H1 (cell line): ENCODE data around the gene WDFY3. TPM values are rescaled to one million over a fixed set of nuclear protein-coding genes. Genes with fewer than 3 reads are reported as not detected.
"Not testable (repeated sequence)": the region's sequence is repeated elsewhere in the genome, so short reads cannot be mapped to it uniquely, and the experiment has no call there.

ENCODE experiments used
- CTCF ChIA-PET: fragments of 300-600 bp; sonication (Branson Sonifier 250); formaldehyde crosslinking; loops from one replicate; lab custom pipeline; 2021; ENCODE audit not compliant: partially characterized antibody; lab: Charles Lee
- POLR2A ChIA-PET: fragments of 300-600 bp; sonication (Branson Sonifier 250); formaldehyde crosslinking; loops from one replicate; lab custom pipeline; 2021; ENCODE audit warnings: inconsistent platforms; ENCODE audit not compliant: partially characterized antibody; lab: Charles Lee
- DNase-seq, 2 experiments: peaks; one replicate each; pipeline versions ENCODE4 v3.0.0 to v3.0.0-alpha.2; 2010 to 2022; ENCODE audit warnings: low spot score in 2 of 2, low read depth in 1 of 2, mixed read lengths in 1 of 2
- FAIRE-seq: peaks from 2 replicates; lab custom pipeline; 2011; peaks lifted over from hg19 to GRCh38; lab: Jason Lieb, UNC
- H2AFZ ChIP-seq: 2 replicates; pipeline ENCODE4 v1.8.1; 2012; ENCODE audit warnings: low read length, inconsistent platforms
- H2AK5ac ChIP-seq: 2 replicates; pipeline ENCODE4 v1.6.1; 2013; ENCODE audit warnings: low read depth, low read length
- H2BK120ac ChIP-seq: replicated peaks from 2 replicates; pipeline ENCODE3; 2013; ENCODE audit warnings: low read depth, low read length, inconsistent platforms
- H2BK12ac ChIP-seq: 2 replicates; pipeline ENCODE4 v1.6.1; 2013; ENCODE audit warnings: low read depth, low read length
- H2BK15ac ChIP-seq: 2 replicates; pipeline ENCODE4 v1.6.1; 2013; ENCODE audit warnings: low read length
- H2BK20ac ChIP-seq: 2 replicates; pipeline ENCODE4 v1.6.1; 2013; ENCODE audit warnings: low read length
- H2BK5ac ChIP-seq: 2 replicates; pipeline ENCODE4 v1.6.1; 2013; ENCODE audit warnings: low read depth, low read length
- H3K14ac ChIP-seq: 2 replicates; pipeline ENCODE4 v1.6.1; 2013; ENCODE audit warnings: inconsistent platforms; ENCODE audit not compliant: insufficient read length
- H3K18ac ChIP-seq: 2 replicates; pipeline ENCODE4 v1.6.1; 2013; ENCODE audit warnings: low read length; ENCODE audit errors: extremely low read depth
- H3K23ac ChIP-seq: 2 replicates; pipeline ENCODE4 v1.6.1; 2013; ENCODE audit warnings: inconsistent platforms; ENCODE audit not compliant: insufficient read length
- H3K23me2 ChIP-seq: 2 replicates; pipeline ENCODE4 v1.6.1; 2013; ENCODE audit warnings: low read depth, low read length
- H3K27ac ChIP-seq: 2 replicates; pipeline ENCODE4 v1.6.1; 2011; ENCODE audit warnings: low read depth, low read length, inconsistent platforms
- H3K27me3 ChIP-seq, 4 experiments: replicated peaks in 1 of 4; 1 replicate in 1 of 4; 2 replicates in 3 of 4; pipeline versions ENCODE4 v1.6.1 to v1.8.1; 2011 to 2013; ENCODE audit warnings: low read length in 3 of 4, mild to moderate bottlenecking in 3 of 4, inconsistent platforms in 2 of 4, mixed read lengths in 2 of 4, moderate library complexity in 1 of 4; ENCODE audit not compliant: control insufficient read depth in 3 of 4, insufficient read depth in 3 of 4; ENCODE audit errors: extremely low read depth in 1 of 4
- H3K36me3 ChIP-seq, 4 experiments: 2 replicates each; pipeline versions ENCODE4 v1.6.1 to v1.8.1; 2011 to 2013; ENCODE audit warnings: mild to moderate bottlenecking in 4 of 4, low read length in 3 of 4, moderate library complexity in 2 of 4, control low read depth in 1 of 4, inconsistent platforms in 1 of 4; ENCODE audit not compliant: insufficient read depth in 4 of 4, control insufficient read depth in 2 of 4
- H3K4ac ChIP-seq: replicated peaks from 2 replicates; pipeline ENCODE3; 2013; ENCODE audit warnings: low read length, low read depth, mixed read lengths, inconsistent platforms; ENCODE audit not compliant: insufficient read length
- H3K4me1 ChIP-seq, 4 experiments: replicated peaks in 1 of 4; 1 replicate in 1 of 4; 2 replicates in 3 of 4; pipeline versions ENCODE4 v1.6.1 to v1.8.1; 2011 to 2013; ENCODE audit warnings: low read length in 3 of 4, inconsistent platforms in 2 of 4, mixed read lengths in 1 of 4; ENCODE audit not compliant: insufficient read depth in 4 of 4, control insufficient read depth in 3 of 4
- H3K4me2 ChIP-seq, 2 experiments: 2 replicates each; pipeline versions ENCODE4 v1.6.1 to v1.8.1; 2011 to 2013; ENCODE audit warnings: low read depth in 2 of 2, low read length in 2 of 2, control low read depth in 1 of 2, inconsistent platforms in 1 of 2, mild to moderate bottlenecking in 1 of 2; ENCODE audit not compliant: insufficient read depth in 1 of 2
- H3K4me3 ChIP-seq, 4 experiments: fragments of 200-600, 300-600 bp in 1 of 4; sonication (generic), shearing (Covaris generic), sonication (Bioruptor Twin) in 1 of 4; 2 replicates each; pipeline versions ENCODE4 v1.5.1 to v1.8.1; 2011 to 2016; ENCODE audit warnings: low read length in 4 of 4, low read depth in 3 of 4, control low read depth in 2 of 4, inconsistent platforms in 2 of 4, mild to moderate bottlenecking in 2 of 4, mixed read lengths in 1 of 4, moderate library complexity in 1 of 4; ENCODE audit not compliant: insufficient read depth in 2 of 4; ENCODE audit errors: extremely low read depth in 1 of 4
- H3K56ac ChIP-seq: replicated peaks from 2 replicates; pipeline ENCODE3; 2013; ENCODE audit warnings: low read depth, mild to moderate bottlenecking, mixed read lengths, low read length, inconsistent platforms; ENCODE audit not compliant: insufficient read length
- H3K79me1 ChIP-seq: 2 replicates; pipeline ENCODE4 v1.6.1; 2013; ENCODE audit warnings: low read depth, low read length, control low read depth
- H3K79me2 ChIP-seq, 2 experiments: 2 replicates each; pipeline versions ENCODE4 v1.6.1 to v1.8.1; 2012 to 2013; ENCODE audit warnings: low read length in 2 of 2, mild to moderate bottlenecking in 2 of 2, inconsistent platforms in 1 of 2; ENCODE audit not compliant: insufficient read depth in 2 of 2, control insufficient read depth in 1 of 2
- H3K9ac ChIP-seq, 4 experiments: replicated peaks in 1 of 4; 1 replicate in 1 of 4; 2 replicates in 3 of 4; pipeline versions ENCODE4 v1.6.1 to v1.8.1; 2011 to 2013; ENCODE audit warnings: low read depth in 3 of 4, low read length in 3 of 4, control low read depth in 2 of 4, mild to moderate bottlenecking in 2 of 4, moderate library complexity in 2 of 4, inconsistent platforms in 1 of 4; ENCODE audit errors: extremely low read depth in 1 of 4
- H3K9me3 ChIP-seq, 2 experiments: 2 replicates each; pipeline versions ENCODE4 v1.6.1 to v1.8.1; 2012 to 2013; ENCODE audit warnings: mild to moderate bottlenecking in 2 of 2, moderate library complexity in 2 of 2, control low read depth in 1 of 2, inconsistent platforms in 1 of 2, low read depth in 1 of 2, low read length in 1 of 2, mixed read lengths in 1 of 2; ENCODE audit not compliant: insufficient read depth in 2 of 2
- H4K20me1 ChIP-seq, 2 experiments: replicated peaks in 1 of 2; 2 replicates each; pipeline versions ENCODE3 to v1.8.1; 2011 to 2013; ENCODE audit warnings: inconsistent platforms in 2 of 2, low read length in 2 of 2, mild to moderate bottlenecking in 1 of 2; ENCODE audit not compliant: insufficient read depth in 2 of 2, control insufficient read depth in 1 of 2
- H4K5ac ChIP-seq: 2 replicates; pipeline ENCODE4 v1.6.1; 2013; ENCODE audit warnings: low read length, low read depth, mixed read lengths, inconsistent platforms; ENCODE audit not compliant: insufficient read length
- H4K8ac ChIP-seq: 2 replicates; pipeline ENCODE4 v1.8.0; 2013; ENCODE audit warnings: mild to moderate bottlenecking, moderate library complexity, low read length, inconsistent platforms; ENCODE audit not compliant: insufficient read depth; ENCODE audit errors: extremely low read depth
- H4K91ac ChIP-seq: replicated peaks from 2 replicates; pipeline ENCODE3; 2013; ENCODE audit warnings: low read length, mixed read lengths, inconsistent platforms; ENCODE audit not compliant: insufficient read length
- WGBS, 2 experiments: shearing (Covaris generic) in 1 of 2; methylation state at CpG; one replicate each; pipeline versions ENCODE4 v1.1.6 to v1.1.7; 2013 to 2015; ENCODE audit warnings: low lambda C conversion rate in 2 of 2, mixed read lengths in 2 of 2, inconsistent platforms in 1 of 2, low coverage in 1 of 2, missing lambda C conversion rate in 1 of 2; ENCODE audit not compliant: insufficient replicate concordance in 2 of 2, insufficient coverage in 1 of 2, insufficient read length in 1 of 2; ENCODE audit errors: extremely low coverage in 1 of 2, missing lambda C conversion rate in 1 of 2; 5-methylcytosine and 5-hydroxymethylcytosine counted together
- polyA plus RNA-seq, 7 experiments: library from polyadenylated mRNA; depleted of rRNA in 3 of 7; stranded (reverse) in 5 of 7; unstranded in 2 of 7; fragments of >200 nt in 5 of 7; fragments of 200-250 nt in 2 of 7; gene quantifications; 1 replicate in 5 of 7; 2 replicates in 1 of 7; 4 replicates in 1 of 7; pipeline versions ENCODE4 v1.2.1 to v1.2.3, GENCODE V29; 2011 to 2013; ENCODE audit warnings: missing spikeins in 2 of 7, mixed read lengths in 2 of 7
- total RNA-seq: library from RNA; stranded (reverse); fragmentation: NEBNext Ultra II Directional; extraction: Animal tissue kit (Norgen Biotek cat#: 25700); gene quantifications from 2 replicates; pipeline ENCODE4 v1.2.1, GENCODE V29; 2021

WDFY3 gene
- total and polyA plus RNA-seq, 2 of the 8 experiments (the other 6 are each of a cell fraction or from before 2014, with no cell fraction given), result 25.6 to 62.4 TPM

DNA sequence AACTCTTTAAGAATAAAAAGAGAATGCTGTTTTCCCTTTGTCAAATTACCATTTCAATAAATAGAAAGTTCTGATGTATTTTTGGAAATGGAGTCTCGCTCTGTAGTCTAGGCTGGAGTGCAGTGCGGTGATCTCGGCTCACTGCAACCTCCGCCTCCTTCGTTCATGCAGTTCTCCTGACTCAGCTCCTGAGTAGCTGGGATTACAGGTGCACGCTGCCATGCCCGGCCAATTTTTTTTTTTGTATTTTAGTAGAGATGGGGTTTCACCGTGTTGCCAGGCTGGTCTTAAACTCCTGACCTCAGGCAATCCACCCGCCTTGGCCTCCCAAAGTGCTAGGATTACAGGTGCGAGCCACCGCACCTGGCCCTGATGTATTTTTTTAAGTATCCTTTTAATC is 159.9 kb downstream of the WDFY3 start:
- H2AK5ac ChIP-seq, H2BK20ac ChIP-seq, H4K20me1 ChIP-seq, H3K27ac ChIP-seq, H4K8ac ChIP-seq, H4K5ac ChIP-seq, H3K4me1 ChIP-seq, H3K9ac ChIP-seq, H3K14ac ChIP-seq, H3K4me2 ChIP-seq, DNase-seq, H3K4ac ChIP-seq, H3K18ac ChIP-seq, H3K27me3 ChIP-seq, H2BK12ac ChIP-seq, H3K79me2 ChIP-seq, H3K56ac ChIP-seq, H3K9me3 ChIP-seq, H2BK120ac ChIP-seq, H3K23me2 ChIP-seq, H2AFZ ChIP-seq, H2BK5ac ChIP-seq, FAIRE-seq, H3K4me3 ChIP-seq, H4K91ac ChIP-seq, H2BK15ac ChIP-seq, POLR2A ChIA-PET, H3K23ac ChIP-seq, H3K79me1 ChIP-seq: not testable (repeated sequence)
- H3K36me3 ChIP-seq, result peaks cover 0 to 16% (median 8%) of the 10 kb centered on the region in 4 experiments; a peak in 4 of 8 replicates
- 91% methylated on average over 11 of the region's 11 CpGs; no CpG with 5 or more reads in 1 of the 2 experiments for WGBS, 2 experiments
- CTCF ChIA-PET, result interaction anchor here (1.3 kb wide), 1 partner anchor 56 kb away, joined by 8 read pairs; no protein-coding TSS in a partner anchor
